HCT116 (cell line): ENCODE results near the gene ACSM6. TPM values are rescaled to one million over a fixed set of nuclear protein-coding genes. Genes with fewer than 3 reads are reported as not detected.

Experiments used
- ATAC-seq: fragments of 200-7000 bp; cut with Tn5 transposase; 2 replicates; pipeline ENCODE4 v1.9.1; 2020; ENCODE audit warnings: mild to moderate bottlenecking, moderate library complexity
- BruUV-seq: library from RNA; stranded (reverse); fragments of 400-500 nt; replicated peaks from 2 replicates; lab custom pipeline; 2021; lab: Mats Ljungman, UMichigan
- CTCF ChIA-PET: fragments of 300-600 bp; sonication (Branson Sonifier 250); formaldehyde crosslinking; loops from one replicate; lab custom pipeline; 2021; ENCODE audit warnings: antibody characterized with exemption; lab: Charles Lee
- POLR2A ChIA-PET: fragments of 300-600, 350-600 bp; sonication (Branson Sonifier 250); formaldehyde crosslinking; loops from one replicate; lab custom pipeline; 2021; ENCODE audit warnings: antibody characterized with exemption; lab: Charles Lee
- RAD21 ChIA-PET, 2 experiments: fragments of 300-600 bp; sonication (Branson Sonifier 250); formaldehyde crosslinking; loops; one replicate each; lab custom pipeline; 2023; ENCODE audit warnings: low total read pairs in 2 of 2; ENCODE audit not compliant: uncharacterized antibody in 2 of 2, unreplicated experiment in 2 of 2, low non-redundant PET in 1 of 2; lab: Charles Lee
- DNase-seq: peaks from one replicate; pipeline ENCODE4 v3.0.0-alpha.2; 2010; ENCODE audit warnings: low read depth, low spot score
- H2AFZ ChIP-seq: fragments of 200-600 bp; shearing (Covaris generic), sonication (generic); 2 replicates; pipeline ENCODE4 v1.6.1; 2017; ENCODE audit warnings: low read depth, mixed run types, mixed read lengths, antibody characterized with exemption, low read length; ENCODE audit not compliant: poor library complexity, severe bottlenecking
- H3K27ac ChIP-seq: 2 replicates; pipeline ENCODE4 v1.5.1; 2012; ENCODE audit warnings: low read depth, low read length
- H3K27me3 ChIP-seq: fragments of 200-600 bp; sonication (generic); 2 replicates; pipeline ENCODE4 v1.6.1; 2016; ENCODE audit warnings: mixed run types, low read length, mixed read lengths; ENCODE audit not compliant: insufficient read depth
- H3K36me3 ChIP-seq, 2 experiments: fragments of 200-500 bp in 1 of 2; fragments of 200-600 bp in 1 of 2; sonication (Bioruptor generic) in 1 of 2; sonication (generic) in 1 of 2; 2 replicates each; pipeline versions ENCODE4 v1.5.1 to v1.6.1; 2014 to 2016; ENCODE audit warnings: low read length in 2 of 2, inconsistent platforms in 1 of 2, mixed read lengths in 1 of 2, mixed run types in 1 of 2; ENCODE audit not compliant: insufficient read depth in 2 of 2, control insufficient read depth in 1 of 2
- H3K4me1 ChIP-seq, 2 experiments: fragments of 200-600 bp in 1 of 2; sonication (generic) in 1 of 2; 2 replicates each; pipeline versions ENCODE4 v1.5.1 to v1.6.1; 2012 to 2017; ENCODE audit warnings: low read length in 2 of 2, inconsistent platforms in 1 of 2, mild to moderate bottlenecking in 1 of 2, mixed read lengths in 1 of 2, mixed run types in 1 of 2, moderate library complexity in 1 of 2; ENCODE audit not compliant: insufficient read depth in 2 of 2, control insufficient read depth in 1 of 2
- H3K4me2 ChIP-seq: fragments of 200-600 bp; sonication (generic); 2 replicates; pipeline ENCODE4 v1.6.1; 2017; ENCODE audit warnings: mixed run types, low read length, mixed read lengths
- H3K4me3 ChIP-seq, 2 experiments: fragments of 200-600 bp in 1 of 2; sonication (generic) in 1 of 2; replicated peaks in 1 of 2; 2 replicates each; pipeline ENCODE4 v1.5.1; 2011 to 2016; ENCODE audit warnings: low read length in 2 of 2, control low read depth in 1 of 2, low read depth in 1 of 2, mild to moderate bottlenecking in 1 of 2, mixed read lengths in 1 of 2, mixed run types in 1 of 2
- H3K79me2 ChIP-seq: fragments of 200-600 bp; sonication (generic); 2 replicates; pipeline ENCODE4 v1.6.1; 2017; ENCODE audit warnings: mild to moderate bottlenecking, mixed run types, low read length, moderate library complexity, mixed read lengths; ENCODE audit not compliant: insufficient read depth
- H3K9ac ChIP-seq: fragments of 200-600 bp; sonication (generic); 2 replicates; pipeline ENCODE4 v1.6.1; 2016; ENCODE audit warnings: low read length, mixed read lengths
- H3K9me2 ChIP-seq: fragments of 200-600 bp; sonication (generic), shearing (Covaris generic); 2 replicates; pipeline ENCODE4 v1.6.1; 2017; ENCODE audit warnings: mixed run types, mild to moderate bottlenecking, moderate library complexity; ENCODE audit not compliant: insufficient read depth
- H3K9me3 ChIP-seq, 2 experiments: fragments of 200-500 bp in 1 of 2; fragments of 200-600 bp in 1 of 2; sonication (Bioruptor generic) in 1 of 2; sonication (generic) in 1 of 2; 2 replicates each; pipeline ENCODE4 v1.6.1; 2014 to 2017; ENCODE audit warnings: low read length in 2 of 2, mixed read lengths in 2 of 2, inconsistent platforms in 1 of 2, low read depth in 1 of 2, mild to moderate bottlenecking in 1 of 2, mixed run types in 1 of 2, moderate library complexity in 1 of 2; ENCODE audit not compliant: control insufficient read depth in 1 of 2, insufficient read depth in 1 of 2
- H4K20me1 ChIP-seq: fragments of 200-600 bp; sonication (generic), shearing (Covaris generic); 2 replicates; pipeline ENCODE4 v1.6.1; 2017; ENCODE audit warnings: mixed run types, mild to moderate bottlenecking, moderate library complexity; ENCODE audit not compliant: insufficient read depth
- CBX3 ChIP-seq: IDR thresholded peaks from 2 replicates; pipeline ENCODE4 v1.6.1; 2012; ENCODE audit warnings: low read depth
- CEBPB ChIP-seq: IDR thresholded peaks from 2 replicates; pipeline ENCODE4 v1.6.1; 2012; ENCODE audit warnings: low read depth
- EGR1 ChIP-seq: IDR thresholded peaks from 2 replicates; pipeline ENCODE4 v1.6.1; 2012; ENCODE audit warnings: low read depth
- ELF1 ChIP-seq: IDR thresholded peaks from 2 replicates; pipeline ENCODE4 v1.6.1; 2012; ENCODE audit warnings: low read depth, borderline replicate concordance
- EZH2 ChIP-seq: fragments of 200-600 bp; sonication (generic); IDR thresholded peaks from 2 replicates; pipeline ENCODE4 v1.6.1; 2017; ENCODE audit warnings: antibody characterized with exemption, mixed run types
- FOSL1 ChIP-seq: IDR thresholded peaks from 2 replicates; pipeline ENCODE4 v1.6.1; 2012; ENCODE audit warnings: low read depth
- JUND ChIP-seq: IDR thresholded peaks from 2 replicates; pipeline ENCODE4 v1.6.1; 2012
- POLR2A ChIP-seq: IDR thresholded peaks from 2 replicates; pipeline ENCODE4 v1.7.0; 2011; ENCODE audit warnings: borderline replicate concordance; ENCODE audit not compliant: insufficient read depth, insufficient read length; ENCODE audit errors: extremely low read depth
- SIN3A ChIP-seq: IDR thresholded peaks from 2 replicates; pipeline ENCODE4 v1.6.1; 2012; ENCODE audit warnings: low read depth
- SP1 ChIP-seq: IDR thresholded peaks from 2 replicates; pipeline ENCODE4 v1.6.1; 2012; ENCODE audit warnings: low read depth
- YY1 ChIP-seq: IDR thresholded peaks from 2 replicates; pipeline ENCODE4 v1.6.1; 2011; ENCODE audit warnings: low read length, low read depth, moderate library complexity, mild to moderate bottlenecking; ENCODE audit not compliant: insufficient replicate concordance; ENCODE audit errors: extremely low read depth
- intact Hi-C: fragments of 100-400 bp; cut with micrococcal nuclease; formaldehyde crosslinking; loops from 2 replicates; pipeline ENCODE4 v1.10.0; 2022
- total RNA-seq: library from RNA; stranded (reverse); gene quantifications from one replicate; pipeline ENCODE4 v1.2.1, GENCODE V29; 2021; ENCODE audit not compliant: unreplicated experiment
- TF ChIP-seq, protein P1 (sequence below): IDR thresholded peaks from 2 replicates; pipeline ENCODE4 v1.6.1; 2012
- TF ChIP-seq, protein P2 (sequence below): IDR thresholded peaks from 2 replicates; pipeline ENCODE4 v1.6.1; 2011; ENCODE audit warnings: mild to moderate bottlenecking, low read length, moderate library complexity; ENCODE audit not compliant: insufficient replicate concordance; ENCODE audit errors: extremely low read depth
- TF ChIP-seq, protein P3 (sequence below): IDR thresholded peaks from 2 replicates; pipeline ENCODE4 v1.6.1; 2012; ENCODE audit warnings: low read depth
- TF ChIP-seq, protein P4 (sequence below), 3 experiments: fragments of 200-600 bp in 1 of 3; sonication (generic) in 1 of 3; IDR thresholded peaks in 2 of 3; conservative IDR thresholded peaks in 1 of 3; 2 replicates each; pipeline ENCODE4 v1.5.1; 2012 to 2017; ENCODE audit warnings: low read depth in 2 of 3, low read length in 2 of 3, antibody characterized with exemption in 1 of 3, borderline replicate concordance in 1 of 3, control low read depth in 1 of 3, mild to moderate bottlenecking in 1 of 3, mixed read lengths in 1 of 3, mixed run types in 1 of 3, moderate library complexity in 1 of 3; ENCODE audit not compliant: insufficient read depth in 1 of 3

ACSM6 gene
- total RNA-seq, 1 experiment from 2014 or later: not detected

DNA sequence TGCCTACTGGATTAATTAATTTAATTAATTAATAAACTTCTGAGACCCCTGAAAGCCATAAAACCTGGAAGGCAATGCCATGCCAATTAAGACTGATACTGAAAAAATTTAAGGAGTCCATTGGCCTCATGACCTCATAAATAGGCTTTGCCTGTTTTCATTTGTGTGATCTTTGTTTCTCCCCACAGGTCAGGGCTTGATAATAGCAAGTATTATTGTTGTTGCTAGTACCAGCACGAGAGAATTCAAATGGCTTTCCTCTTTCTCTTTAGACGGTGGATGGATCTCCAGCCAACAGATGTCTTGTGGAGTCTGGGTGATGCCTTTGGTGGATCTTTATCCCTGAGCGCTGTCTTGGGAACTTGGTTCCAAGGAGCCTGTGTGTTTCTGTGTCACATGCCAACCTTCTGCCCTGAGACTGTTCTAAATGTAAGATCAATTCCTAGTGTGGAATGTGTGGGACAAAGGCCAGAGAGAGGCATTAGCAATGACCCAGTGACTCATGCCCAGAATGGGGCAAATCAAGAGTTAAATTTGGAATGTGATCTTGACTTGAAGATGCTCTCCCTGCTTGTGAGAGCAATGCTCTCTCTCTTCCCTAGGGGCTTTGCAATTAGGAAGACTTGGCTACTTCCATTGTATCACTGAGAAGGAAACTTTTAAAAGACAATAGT, 17.7 kb downstream of the ACSM6 start:
- DNase-seq (no peak), ATAC-seq (peak; percentile 69)
- Histone ChIP-seq H3K4me1 (peaks cover 6 to 35% of the 10 kb centered on the region in 2 experiments), H3K4me2 (peak overlapping the region; percentile 51), H3K27me3 (no peaks in the 10 kb centered on the region), H4K20me1 (no peaks in the 10 kb centered on the region), H3K79me2 (no peaks in the 10 kb centered on the region), H3K4me3 (no peak overlapping the region), H3K9me2 (no peaks in the 10 kb centered on the region), H2AFZ (no peak overlapping the region)
- RAD21 ChIA-PET: no interaction called here
- BruUV-seq: no TSS peak
- TF ChIP-seq SP1 (no peak), ELF1 (no peak), YY1 (no peak), FOSL1 (no peak), POLR2A (no peak), SIN3A (no peak), EGR1 (no peak), EZH2 (no peak), CEBPB (no peak), JUND (no peak), CBX3 (no peak)
- TF ChIP-seq, protein P1, sequence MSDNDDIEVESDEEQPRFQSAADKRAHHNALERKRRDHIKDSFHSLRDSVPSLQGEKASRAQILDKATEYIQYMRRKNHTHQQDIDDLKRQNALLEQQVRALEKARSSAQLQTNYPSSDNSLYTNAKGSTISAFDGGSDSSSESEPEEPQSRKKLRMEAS: no peak
- TF ChIP-seq, protein P2, sequence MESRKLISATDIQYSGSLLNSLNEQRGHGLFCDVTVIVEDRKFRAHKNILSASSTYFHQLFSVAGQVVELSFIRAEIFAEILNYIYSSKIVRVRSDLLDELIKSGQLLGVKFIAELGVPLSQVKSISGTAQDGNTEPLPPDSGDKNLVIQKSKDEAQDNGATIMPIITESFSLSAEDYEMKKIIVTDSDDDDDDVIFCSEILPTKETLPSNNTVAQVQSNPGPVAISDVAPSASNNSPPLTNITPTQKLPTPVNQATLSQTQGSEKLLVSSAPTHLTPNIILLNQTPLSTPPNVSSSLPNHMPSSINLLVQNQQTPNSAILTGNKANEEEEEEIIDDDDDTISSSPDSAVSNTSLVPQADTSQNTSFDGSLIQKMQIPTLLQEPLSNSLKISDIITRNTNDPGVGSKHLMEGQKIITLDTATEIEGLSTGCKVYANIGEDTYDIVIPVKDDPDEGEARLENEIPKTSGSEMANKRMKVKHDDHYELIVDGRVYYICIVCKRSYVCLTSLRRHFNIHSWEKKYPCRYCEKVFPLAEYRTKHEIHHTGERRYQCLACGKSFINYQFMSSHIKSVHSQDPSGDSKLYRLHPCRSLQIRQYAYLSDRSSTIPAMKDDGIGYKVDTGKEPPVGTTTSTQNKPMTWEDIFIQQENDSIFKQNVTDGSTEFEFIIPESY: no peak
- TF ChIP-seq, protein P3, sequence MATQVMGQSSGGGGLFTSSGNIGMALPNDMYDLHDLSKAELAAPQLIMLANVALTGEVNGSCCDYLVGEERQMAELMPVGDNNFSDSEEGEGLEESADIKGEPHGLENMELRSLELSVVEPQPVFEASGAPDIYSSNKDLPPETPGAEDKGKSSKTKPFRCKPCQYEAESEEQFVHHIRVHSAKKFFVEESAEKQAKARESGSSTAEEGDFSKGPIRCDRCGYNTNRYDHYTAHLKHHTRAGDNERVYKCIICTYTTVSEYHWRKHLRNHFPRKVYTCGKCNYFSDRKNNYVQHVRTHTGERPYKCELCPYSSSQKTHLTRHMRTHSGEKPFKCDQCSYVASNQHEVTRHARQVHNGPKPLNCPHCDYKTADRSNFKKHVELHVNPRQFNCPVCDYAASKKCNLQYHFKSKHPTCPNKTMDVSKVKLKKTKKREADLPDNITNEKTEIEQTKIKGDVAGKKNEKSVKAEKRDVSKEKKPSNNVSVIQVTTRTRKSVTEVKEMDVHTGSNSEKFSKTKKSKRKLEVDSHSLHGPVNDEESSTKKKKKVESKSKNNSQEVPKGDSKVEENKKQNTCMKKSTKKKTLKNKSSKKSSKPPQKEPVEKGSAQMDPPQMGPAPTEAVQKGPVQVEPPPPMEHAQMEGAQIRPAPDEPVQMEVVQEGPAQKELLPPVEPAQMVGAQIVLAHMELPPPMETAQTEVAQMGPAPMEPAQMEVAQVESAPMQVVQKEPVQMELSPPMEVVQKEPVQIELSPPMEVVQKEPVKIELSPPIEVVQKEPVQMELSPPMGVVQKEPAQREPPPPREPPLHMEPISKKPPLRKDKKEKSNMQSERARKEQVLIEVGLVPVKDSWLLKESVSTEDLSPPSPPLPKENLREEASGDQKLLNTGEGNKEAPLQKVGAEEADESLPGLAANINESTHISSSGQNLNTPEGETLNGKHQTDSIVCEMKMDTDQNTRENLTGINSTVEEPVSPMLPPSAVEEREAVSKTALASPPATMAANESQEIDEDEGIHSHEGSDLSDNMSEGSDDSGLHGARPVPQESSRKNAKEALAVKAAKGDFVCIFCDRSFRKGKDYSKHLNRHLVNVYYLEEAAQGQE: no peak
- TF ChIP-seq, protein P4, sequence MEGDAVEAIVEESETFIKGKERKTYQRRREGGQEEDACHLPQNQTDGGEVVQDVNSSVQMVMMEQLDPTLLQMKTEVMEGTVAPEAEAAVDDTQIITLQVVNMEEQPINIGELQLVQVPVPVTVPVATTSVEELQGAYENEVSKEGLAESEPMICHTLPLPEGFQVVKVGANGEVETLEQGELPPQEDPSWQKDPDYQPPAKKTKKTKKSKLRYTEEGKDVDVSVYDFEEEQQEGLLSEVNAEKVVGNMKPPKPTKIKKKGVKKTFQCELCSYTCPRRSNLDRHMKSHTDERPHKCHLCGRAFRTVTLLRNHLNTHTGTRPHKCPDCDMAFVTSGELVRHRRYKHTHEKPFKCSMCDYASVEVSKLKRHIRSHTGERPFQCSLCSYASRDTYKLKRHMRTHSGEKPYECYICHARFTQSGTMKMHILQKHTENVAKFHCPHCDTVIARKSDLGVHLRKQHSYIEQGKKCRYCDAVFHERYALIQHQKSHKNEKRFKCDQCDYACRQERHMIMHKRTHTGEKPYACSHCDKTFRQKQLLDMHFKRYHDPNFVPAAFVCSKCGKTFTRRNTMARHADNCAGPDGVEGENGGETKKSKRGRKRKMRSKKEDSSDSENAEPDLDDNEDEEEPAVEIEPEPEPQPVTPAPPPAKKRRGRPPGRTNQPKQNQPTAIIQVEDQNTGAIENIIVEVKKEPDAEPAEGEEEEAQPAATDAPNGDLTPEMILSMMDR (IDR thresholded peaks at IDR 0.05 in 2 of 3, conservative IDR thresholded peaks at IDR 0.05 in 1 of 3; ENCODE audit: borderline replicate concordance in 1 of 3, insufficient read depth in 1 of 3, low read depth in 2 of 3, low read length in 2 of 3): no peak
- TF ChIP-seq, all 23 proteins: peak for 0
- Histone ChIP-seq H3K27ac (no peak overlapping the region), H3K36me3 (no peaks in the 10 kb centered on the region), H3K9me3 (no peaks in the 10 kb centered on the region), H3K9ac (no peak overlapping the region)
- intact Hi-C loops: no loop called here
- ChIA-PET POLR2A (no interaction called here), CTCF (interaction anchor here (2.1 kb wide), 1 partner anchor 10 kb away, joined by 7 read pairs; no protein-coding TSS in a partner anchor)
